HFF-Myc (cell line): ENCODE data around the gene PHF8.

Experiments
- DNase-seq: peaks from one replicate; pipeline ENCODE4 v3.0.0-alpha.2; 2011; ENCODE audit warnings: low read depth; ENCODE audit errors: extremely low read depth
- H3K4me3 ChIP-seq: replicated peaks from 2 replicates; pipeline ENCODE4 v1.5.1; 2011; ENCODE audit warnings: low read depth, mild to moderate bottlenecking, control low read depth, low read length
- CTCF ChIP-seq: IDR thresholded peaks from 2 replicates; pipeline ENCODE4 v1.5.1; 2012; ENCODE audit warnings: mild to moderate bottlenecking, low read depth, low read length, control low read depth; ENCODE audit errors: missing control alignments

PHF8 gene

GRCh38 chrX:54049801-54050200, 5.5 kb upstream of the PHF8 start:
- TF ChIP-seq CTCF, result no peak
- H3K4me3 ChIP-seq, result no peak overlapping the region
- no peak for DNase-seq

- TF ChIP-seq CTCF, result no peak
- no peak overlapping the region for H3K4me3 ChIP-seq
- no peak for DNase-seq
These were observed 4.1 kb upstream of the PHF8 start for GRCh38 chrX:54048412-54048811.

- no peak for TF ChIP-seq CTCF
- no peak for DNase-seq
These were observed 1.4 kb upstream of the PHF8 start for GRCh38 chrX:54045563-54046228.

GRCh38 chrX:54044877-54045338, 635 bp upstream of the PHF8 start:
- H3K4me3 ChIP-seq, result peak overlapping the region; percentile 71
- TF ChIP-seq CTCF, result no peak
- DNase-seq, result no peak

More at GRCh38 chrX:54045563-54046228, 1.4 kb upstream of the PHF8 start:
- H3K4me3 ChIP-seq, result no peak overlapping the region

- no peak for DNase-seq
- peak overlapping the region; percentile 71 for H3K4me3 ChIP-seq
- TF ChIP-seq CTCF, result no peak
These were observed 640 bp downstream of the PHF8 start for GRCh38 chrX:54043541-54044125.

- peak overlapping the region; percentile 71 for H3K4me3 ChIP-seq
- DNase-seq, result no peak
- TF ChIP-seq CTCF, result no peak
These were observed 1.2 kb downstream of the PHF8 start for GRCh38 chrX:54043056-54043455.

GRCh38 chrX:54042609-54043021, 1.7 kb downstream of the PHF8 start:
- H3K4me3 ChIP-seq, result peak overlapping the region; percentile 71
- TF ChIP-seq CTCF, result no peak
- no peak for DNase-seq
